Measurements from ENCODE around the gene ILF2.
A peak's percentile ranks its signal among the peaks of the same experiment; 100 is the strongest.
"Not testable (repeated sequence)": the region's sequence is repeated elsewhere in the genome, so short reads cannot be mapped to it uniquely, and the experiment has no call there.

Gene ILF2

GRCh38 chr1:153677718-153678518, 7.1 kb upstream of the ILF2 start:
- Histone ChIP-seq H3K27ac (no peak overlapping the region), H3K4me3 (ENCODE audit: low read depth, low read length) (peak overlapping the region; percentile 53), H3K36me3 (no peaks in the 10 kb centered on the region), H3K27me3 (ENCODE audit: insufficient read depth, low read depth, severe bottlenecking) (peaks cover 44% of the 10 kb centered on the region), H3K9me3 (ENCODE audit: severe bottlenecking) (no peaks in the 10 kb centered on the region)
- TF ChIP-seq CTCF (IDR thresholded peaks at IDR 0.05; ENCODE audit: low read depth, low read length), result peak; percentile 100
- peak; percentile 87 for DNase-seq

GRCh38 chr1:153673511-153673910, 2.7 kb upstream of the ILF2 start:
- H3K4me3 ChIP-seq (ENCODE audit: low read depth, low read length), result no peak overlapping the region
- TF ChIP-seq CTCF (IDR thresholded peaks at IDR 0.05; ENCODE audit: low read depth, low read length), result no peak
- DNase-seq, result no peak
- no peak overlapping the region for H3K27ac ChIP-seq
- peaks cover 8% of the 10 kb centered on the region for H3K27me3 ChIP-seq (ENCODE audit: insufficient read depth, low read depth, severe bottlenecking)
- H3K9me3 ChIP-seq (ENCODE audit: severe bottlenecking), result no peaks in the 10 kb centered on the region
- peaks cover 22% of the 10 kb centered on the region for H3K36me3 ChIP-seq

GRCh38 chr1:153671628-153672353, 998 bp upstream of the ILF2 start:
- H3K4me3 ChIP-seq (ENCODE audit: low read depth, low read length), result peak overlapping the region; percentile 88
- peak; percentile 85 for DNase-seq
- peaks cover 39% of the 10 kb centered on the region for H3K36me3 ChIP-seq
- H3K27ac ChIP-seq, result peak overlapping the region; percentile 59
- not testable (repeated sequence) for H3K27me3 ChIP-seq (ENCODE audit: insufficient read depth, low read depth, severe bottlenecking); H3K9me3 ChIP-seq (ENCODE audit: severe bottlenecking)
- 0 out of 2 replicates have a peak, but pooled peaks have one; percentile 7 for TF ChIP-seq CTCF (IDR thresholded peaks at IDR 0.05; ENCODE audit: low read depth, low read length)

GRCh38 chr1:153670257-153670858, 435 bp downstream of the ILF2 start:
- Histone ChIP-seq H3K9me3 (ENCODE audit: severe bottlenecking) (no peaks in the 10 kb centered on the region), H3K27ac (peak overlapping the region; percentile 96), H3K27me3 (ENCODE audit: insufficient read depth, low read depth, severe bottlenecking) (no peaks in the 10 kb centered on the region), H3K4me3 (ENCODE audit: low read depth, low read length) (peak overlapping the region; percentile 97), H3K36me3 (peaks cover 54% of the 10 kb centered on the region)
- TF ChIP-seq CTCF (IDR thresholded peaks at IDR 0.05; ENCODE audit: low read depth, low read length), result no peak
- DNase-seq, result no peak

- H3K36me3 ChIP-seq, result peaks cover 61% of the 10 kb centered on the region
- DNase-seq, result no peak
- no peaks in the 10 kb centered on the region for H3K27me3 ChIP-seq (ENCODE audit: insufficient read depth, low read depth, severe bottlenecking)
- peak overlapping the region; percentile 96 for H3K27ac ChIP-seq
- H3K9me3 ChIP-seq (ENCODE audit: severe bottlenecking), result no peaks in the 10 kb centered on the region
- TF ChIP-seq CTCF (IDR thresholded peaks at IDR 0.05; ENCODE audit: low read depth, low read length), result no peak
- H3K4me3 ChIP-seq (ENCODE audit: low read depth, low read length), result peak overlapping the region; percentile 97
These were observed 1.2 kb downstream of the ILF2 start for GRCh38 chr1:153669606-153670005.

GRCh38 chr1:153668672-153669071, 2.1 kb downstream of the ILF2 start:
- not testable (repeated sequence) for H3K9me3 ChIP-seq (ENCODE audit: severe bottlenecking); H3K27me3 ChIP-seq (ENCODE audit: insufficient read depth, low read depth, severe bottlenecking); DNase-seq; H3K4me3 ChIP-seq (ENCODE audit: low read depth, low read length); H3K27ac ChIP-seq
- peaks cover 71% of the 10 kb centered on the region for H3K36me3 ChIP-seq

Data from WERI-Rb-1 (cell line).